Rectal smooth muscle tissue (tissue), 1 donor: Measurements from ENCODE around the gene TM4SF20.

Experiments used
- H3K27ac ChIP-seq: one replicate; pipeline ENCODE4 v1.7.0; 2013; ENCODE audit warnings: low read depth, low read length, inconsistent platforms
- H3K27me3 ChIP-seq: one replicate; pipeline ENCODE4 v1.7.0; 2013; ENCODE audit warnings: low read length; ENCODE audit not compliant: control insufficient read depth, insufficient read depth
- H3K36me3 ChIP-seq: one replicate; pipeline ENCODE4 v1.7.0; 2013; ENCODE audit warnings: low read length; ENCODE audit not compliant: control insufficient read depth, insufficient read depth
- H3K4me1 ChIP-seq: one replicate; pipeline ENCODE4 v1.7.0; 2013; ENCODE audit warnings: low read length; ENCODE audit not compliant: control insufficient read depth, insufficient read depth
- H3K4me3 ChIP-seq: one replicate; pipeline ENCODE4 v1.7.0; 2013; ENCODE audit warnings: low read length
- H3K9ac ChIP-seq: one replicate; pipeline ENCODE4 v1.7.0; 2013; ENCODE audit warnings: low read length

The TM4SF20 gene

GRCh38 chr2:227349989-227350612 is 29.0 kb downstream of the TM4SF20 start:
- H3K27ac ChIP-seq: no peak overlapping the region
- H3K4me1 ChIP-seq: no peaks in the 10 kb centered on the region
- H3K27me3 ChIP-seq: no peaks in the 10 kb centered on the region
- no peak overlapping the region for H3K4me3 ChIP-seq
- no peak overlapping the region for H3K9ac ChIP-seq
- peaks cover 3% of the 10 kb centered on the region for H3K36me3 ChIP-seq

GRCh38 chr2:227348324-227348723 is 30.8 kb downstream of the TM4SF20 start:
- peaks cover 3% of the 10 kb centered on the region for H3K36me3 ChIP-seq
- H3K4me3 ChIP-seq: no peak overlapping the region
- H3K27me3 ChIP-seq: no peaks in the 10 kb centered on the region
- H3K4me1 ChIP-seq: no peaks in the 10 kb centered on the region
- H3K9ac ChIP-seq: no peak overlapping the region
- H3K27ac ChIP-seq: no peak overlapping the region

GRCh38 chr2:227347117-227347516 is 32.0 kb downstream of the TM4SF20 start:
- H3K4me1 ChIP-seq: no peaks in the 10 kb centered on the region
- no peaks in the 10 kb centered on the region for H3K27me3 ChIP-seq
- no peak overlapping the region for H3K4me3 ChIP-seq
- peaks cover 3% of the 10 kb centered on the region for H3K36me3 ChIP-seq
- no peak overlapping the region for H3K27ac ChIP-seq
- no peak overlapping the region for H3K9ac ChIP-seq

GRCh38 chr2:227344231-227344630 is 34.9 kb downstream of the TM4SF20 start:
- H3K36me3 ChIP-seq: peaks cover 4% of the 10 kb centered on the region

DNA sequence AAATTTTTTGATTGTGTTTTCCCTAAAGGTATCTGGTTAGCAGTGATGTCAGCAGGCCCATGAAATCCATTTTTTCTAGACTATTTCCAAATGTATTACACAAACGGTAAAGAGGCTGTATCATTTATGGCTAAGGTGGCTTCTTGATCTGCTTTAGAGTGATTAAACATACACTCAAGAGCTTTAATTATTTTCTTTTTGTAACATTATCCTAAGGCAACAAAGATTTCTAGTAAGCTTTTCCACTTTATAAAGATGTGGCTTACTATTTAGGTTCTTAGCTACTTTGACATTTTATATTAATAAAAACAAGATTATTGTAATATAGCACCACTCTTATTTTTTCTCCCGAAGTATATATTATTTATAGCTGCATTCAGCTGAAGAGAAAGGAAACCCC is 37.6 kb downstream of the TM4SF20 start:
- Histone ChIP-seq H3K27me3 (no peaks in the 10 kb centered on the region), H3K4me1 (no peaks in the 10 kb centered on the region), H3K4me3 (no peak overlapping the region), H3K9ac (no peak overlapping the region), H3K36me3 (peaks cover 2% of the 10 kb centered on the region), H3K27ac (no peak overlapping the region)

More at GRCh38 chr2:227344231-227344630, 34.9 kb downstream of the TM4SF20 start:
- no peaks in the 10 kb centered on the region for H3K4me1 ChIP-seq
- H3K27ac ChIP-seq: no peak overlapping the region
- H3K9ac ChIP-seq: no peak overlapping the region
- no peak overlapping the region for H3K4me3 ChIP-seq
- H3K27me3 ChIP-seq: no peaks in the 10 kb centered on the region

DNA sequence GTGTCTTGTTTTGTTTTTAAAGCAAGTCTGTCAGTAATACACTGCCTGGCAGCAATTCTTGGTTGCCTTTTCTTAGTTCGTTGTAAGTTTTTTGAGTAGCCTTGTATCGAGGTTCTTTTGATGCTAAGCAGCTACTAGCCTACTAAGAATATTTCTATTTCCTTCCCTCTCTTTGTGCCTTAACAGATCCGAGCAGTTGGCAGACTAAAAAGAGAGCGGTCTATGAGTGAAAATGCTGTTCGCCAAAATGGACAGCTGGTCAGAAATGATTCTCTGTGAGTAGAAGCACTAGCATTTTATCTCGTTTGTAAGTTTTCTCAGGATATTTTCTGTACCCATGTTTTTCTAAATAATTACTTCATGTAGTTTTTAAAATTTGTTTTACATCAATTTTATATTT is 39.0 kb downstream of the TM4SF20 start:
- Histone ChIP-seq H3K4me3 (no peak overlapping the region), H3K27ac (no peak overlapping the region), H3K27me3 (no peaks in the 10 kb centered on the region), H3K9ac (no peak overlapping the region), H3K36me3 (peaks cover 5% of the 10 kb centered on the region), H3K4me1 (no peaks in the 10 kb centered on the region)

DNA sequence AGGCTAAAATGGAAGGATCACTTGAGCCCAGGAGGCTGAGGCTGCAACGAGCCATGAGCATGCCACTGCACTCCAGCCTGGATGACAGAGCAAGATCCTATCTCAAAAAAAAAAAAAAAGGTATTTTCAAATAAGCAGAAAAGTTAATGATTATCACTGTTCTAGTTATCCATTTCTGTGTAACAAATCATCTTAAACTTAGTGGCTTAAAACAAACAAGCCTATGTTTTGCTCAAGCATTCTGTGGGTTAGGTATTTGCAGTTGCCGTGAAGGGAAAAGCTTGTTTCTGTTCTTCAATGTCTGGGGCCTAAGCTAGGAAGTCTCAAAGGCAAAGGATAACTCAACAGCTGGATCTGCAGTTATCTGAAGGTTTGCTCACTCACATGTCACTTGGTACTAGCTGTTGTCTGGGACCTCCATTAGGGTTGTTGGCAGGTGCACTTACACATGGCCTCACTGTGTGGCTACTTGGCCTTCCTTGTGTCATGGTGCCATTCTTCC is 40.0 kb downstream of the TM4SF20 start:
- no peaks in the 10 kb centered on the region for H3K4me1 ChIP-seq
- no peak overlapping the region for H3K9ac ChIP-seq
- H3K27ac ChIP-seq: no peak overlapping the region
- peaks cover 8% of the 10 kb centered on the region for H3K36me3 ChIP-seq
- H3K4me3 ChIP-seq: no peak overlapping the region
- no peaks in the 10 kb centered on the region for H3K27me3 ChIP-seq

- H3K4me1 ChIP-seq: no peaks in the 10 kb centered on the region
- H3K9ac ChIP-seq: no peak overlapping the region
- H3K36me3 ChIP-seq: peaks cover 8% of the 10 kb centered on the region
- H3K27ac ChIP-seq: no peak overlapping the region
- H3K4me3 ChIP-seq: no peak overlapping the region
- no peaks in the 10 kb centered on the region for H3K27me3 ChIP-seq
These were observed 41.7 kb downstream of the TM4SF20 start for GRCh38 chr2:227337442-227337841.

DNA sequence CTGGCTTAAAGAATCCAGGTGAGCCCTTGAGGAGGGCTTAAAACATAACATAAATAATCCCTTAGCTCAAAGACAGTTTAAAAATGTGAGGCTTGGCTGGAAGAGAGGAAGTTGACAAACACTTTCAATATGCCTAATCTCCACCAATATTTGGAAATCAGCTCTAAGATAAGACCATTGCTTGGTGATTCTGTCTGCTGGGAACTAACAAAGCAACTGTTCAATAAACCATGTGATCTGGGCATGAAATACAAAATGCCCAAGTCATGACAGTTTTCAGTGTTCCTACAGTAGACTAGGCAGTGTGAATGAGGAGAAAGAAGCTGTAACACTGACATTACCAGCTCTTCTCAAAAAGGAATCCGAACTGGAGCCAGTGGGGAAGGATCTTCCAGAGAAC is 43.4 kb downstream of the TM4SF20 start:
- H3K4me1 ChIP-seq: no peaks in the 10 kb centered on the region
- no peak overlapping the region for H3K27ac ChIP-seq
- H3K36me3 ChIP-seq: peaks cover 8% of the 10 kb centered on the region
- no peak overlapping the region for H3K4me3 ChIP-seq
- H3K27me3 ChIP-seq: no peaks in the 10 kb centered on the region
- H3K9ac ChIP-seq: no peak overlapping the region

GRCh38 chr2:227326783-227327182 is 52.3 kb downstream of the TM4SF20 start:
- Histone ChIP-seq H3K4me1 (peaks cover 3% of the 10 kb centered on the region), H3K27ac (no peak overlapping the region), H3K9ac (no peak overlapping the region), H3K36me3 (no peaks in the 10 kb centered on the region), H3K4me3 (no peak overlapping the region), H3K27me3 (no peaks in the 10 kb centered on the region)

DNA sequence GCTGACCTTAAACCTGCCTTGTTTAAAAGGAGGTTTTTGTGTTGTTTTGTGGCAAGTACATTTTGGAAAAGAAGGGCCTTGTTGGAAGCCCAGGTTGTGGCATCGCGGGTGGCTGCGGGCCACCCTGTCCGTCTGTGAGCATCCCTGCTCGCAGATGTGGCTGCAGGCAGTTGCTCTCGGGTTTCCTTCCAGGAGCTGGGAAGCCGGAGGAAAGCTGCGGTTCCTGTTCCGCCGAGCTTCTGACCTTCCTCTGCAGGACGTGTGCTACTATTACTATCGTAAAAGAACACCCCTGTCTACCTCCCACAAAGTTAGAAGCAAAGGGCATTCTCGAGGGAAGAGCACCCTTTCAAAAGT is 53.3 kb downstream of the TM4SF20 start:
- H3K27me3 ChIP-seq: no peaks in the 10 kb centered on the region
- H3K36me3 ChIP-seq: no peaks in the 10 kb centered on the region
- H3K27ac ChIP-seq: peak overlapping the region; percentile 79
- peaks cover 3% of the 10 kb centered on the region for H3K4me1 ChIP-seq
- peak overlapping the region; percentile 82 for H3K4me3 ChIP-seq
- H3K9ac ChIP-seq: peak overlapping the region; percentile 70

GRCh38 chr2:227324995-227325838 is 53.9 kb downstream of the TM4SF20 start, which contains the start of gene MFF:
TSS of gene MFF (plus strand) at chr2:227325251. CDS start at chr2:227330666, 5,415 bp downstream.
- Histone ChIP-seq H3K36me3 (no peaks in the 10 kb centered on the region), H3K27ac (peak within 1 kb of the TSS; percentile 79), H3K4me1 (peaks cover 3% of the 10 kb centered on the region), H3K4me3 (peak within 1 kb of the TSS; percentile 82), H3K9ac (peak within 1 kb of the TSS; percentile 70), H3K27me3 (no peaks in the 10 kb centered on the region)
